ENCODE results near the gene SLC35A4.
A peak's percentile ranks its signal among the peaks of the same experiment; 100 is the strongest.

- TF ChIP-seq CTCF (IDR thresholded peaks at IDR 0.05 in 8 of 11, conservative IDR thresholded peaks at IDR 0.05 in 3 of 11) (no peak), POLR2AphosphoS5 (IDR thresholded peaks at IDR 0.05) (peak in 1 of 3 donors; percentile 75), POLR2A (IDR thresholded peaks at IDR 0.05) (no peak)
Measured at GRCh38 chr5:140595538-140596300, 31.1 kb downstream of the SLC35A4 start.
